Hematopoietic multipotent progenitor cell treated with erythropoietin and hydrocortisone succinate and interleukin-3 and kit ligand, for 4 days (in vitro differentiated cells): ENCODE data around the gene NUDT8.
"Not testable (repeated sequence)": the region's sequence is repeated elsewhere in the genome, so short reads cannot be mapped to it uniquely, and the experiment has no call there.

Source experiments
- DNase-seq: peaks from one replicate; pipeline ENCODE4 v3.0.0-alpha.2; 2015

The NUDT8 gene

DNA sequence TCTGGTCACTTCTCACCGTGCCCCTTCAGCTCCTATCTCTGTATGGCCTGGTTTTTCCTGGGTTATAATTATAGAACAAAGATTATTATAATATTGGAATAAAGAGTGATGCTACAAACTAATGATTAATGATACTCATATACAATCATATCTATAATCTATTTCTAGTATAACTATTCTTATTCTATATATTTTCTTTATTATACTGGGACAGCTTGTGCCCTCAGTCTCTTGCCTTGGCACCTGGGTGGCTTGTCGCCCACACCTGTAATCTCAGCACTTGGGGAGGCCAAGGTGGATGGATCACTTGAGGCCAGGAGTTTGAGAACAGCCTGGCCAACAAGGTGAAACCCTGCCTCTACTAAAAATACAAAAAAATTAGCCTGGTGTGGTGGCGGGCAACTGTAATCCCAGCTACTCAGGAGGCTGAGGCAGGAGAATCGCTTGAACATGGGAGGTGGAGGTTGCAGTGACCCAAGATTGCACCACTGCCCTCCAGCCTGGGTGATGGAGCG lies 30.0 kb upstream of the NUDT8 start:
- DNase-seq, result not testable (repeated sequence)

DNA sequence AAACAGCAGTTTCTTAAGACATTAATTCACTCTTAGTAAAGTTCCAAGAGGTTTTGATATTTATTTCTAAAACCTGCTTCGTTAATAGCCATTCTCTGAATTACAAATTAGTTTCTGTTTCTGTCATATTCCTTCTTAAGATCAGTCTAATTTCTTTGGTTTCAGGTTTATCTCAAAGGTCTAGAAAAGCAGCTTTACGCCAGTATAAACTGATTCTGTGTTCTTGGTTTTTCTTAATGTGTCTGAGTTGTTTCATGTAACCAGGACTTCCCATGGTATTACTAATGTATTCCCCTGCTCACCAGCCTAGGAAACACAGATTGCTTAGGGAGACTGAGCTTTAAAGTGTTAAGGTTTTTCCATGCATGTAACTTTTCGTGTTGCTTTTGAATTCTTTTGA lies 27.6 kb upstream of the NUDT8 start:
- no peak for DNase-seq

DNA sequence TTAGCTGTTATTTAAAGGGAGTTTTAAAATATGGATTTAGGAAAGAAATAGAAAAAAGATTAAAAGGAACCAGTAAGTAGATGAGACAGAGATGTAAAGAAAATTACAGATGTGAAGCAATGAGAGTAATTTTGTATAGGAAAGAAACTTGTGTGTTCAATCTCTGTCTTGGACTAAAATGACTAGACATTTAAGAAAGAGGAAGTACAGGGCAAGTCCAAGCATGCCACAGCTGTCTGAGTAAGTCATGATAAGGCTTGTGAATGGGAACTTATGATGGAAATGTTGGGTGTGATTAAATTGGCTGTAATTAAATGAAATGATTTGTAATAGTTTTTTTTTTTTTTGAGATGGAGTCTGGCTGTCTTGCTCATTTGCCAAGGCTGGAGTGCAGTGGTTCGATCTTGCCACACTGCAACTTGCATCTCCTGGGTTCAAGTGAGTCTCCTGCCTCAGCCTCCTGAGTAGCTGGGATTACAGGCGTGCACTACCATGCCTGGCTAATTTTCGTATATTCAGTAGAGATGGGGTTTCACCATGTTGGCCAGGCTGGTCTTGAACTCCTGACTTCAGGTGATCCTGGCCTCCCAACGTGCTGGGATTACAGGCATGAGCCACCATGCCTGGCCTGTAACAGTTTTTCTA lies 26.7 kb upstream of the NUDT8 start:
- DNase-seq, result peak; percentile 83

DNA sequence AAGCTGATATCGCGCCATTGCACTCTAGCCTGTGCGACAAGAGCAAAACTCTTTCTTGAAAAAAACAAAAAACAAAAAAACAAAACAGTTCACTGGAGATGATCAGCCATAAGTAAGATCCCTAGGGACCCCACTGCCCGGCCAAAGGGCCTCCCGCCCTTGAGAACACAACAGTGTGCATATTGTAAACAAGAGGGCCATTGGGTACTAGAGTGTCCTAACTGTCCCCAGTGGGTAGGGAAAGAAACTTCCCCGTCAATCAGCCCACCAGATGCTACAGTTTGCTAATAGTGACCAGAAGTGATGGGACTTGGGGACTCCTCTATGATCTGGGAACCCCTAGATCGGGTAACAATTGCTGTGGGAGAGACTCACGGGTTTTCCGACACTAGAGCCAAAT lies 24.5 kb upstream of the NUDT8 start:
- no peak for DNase-seq

DNA sequence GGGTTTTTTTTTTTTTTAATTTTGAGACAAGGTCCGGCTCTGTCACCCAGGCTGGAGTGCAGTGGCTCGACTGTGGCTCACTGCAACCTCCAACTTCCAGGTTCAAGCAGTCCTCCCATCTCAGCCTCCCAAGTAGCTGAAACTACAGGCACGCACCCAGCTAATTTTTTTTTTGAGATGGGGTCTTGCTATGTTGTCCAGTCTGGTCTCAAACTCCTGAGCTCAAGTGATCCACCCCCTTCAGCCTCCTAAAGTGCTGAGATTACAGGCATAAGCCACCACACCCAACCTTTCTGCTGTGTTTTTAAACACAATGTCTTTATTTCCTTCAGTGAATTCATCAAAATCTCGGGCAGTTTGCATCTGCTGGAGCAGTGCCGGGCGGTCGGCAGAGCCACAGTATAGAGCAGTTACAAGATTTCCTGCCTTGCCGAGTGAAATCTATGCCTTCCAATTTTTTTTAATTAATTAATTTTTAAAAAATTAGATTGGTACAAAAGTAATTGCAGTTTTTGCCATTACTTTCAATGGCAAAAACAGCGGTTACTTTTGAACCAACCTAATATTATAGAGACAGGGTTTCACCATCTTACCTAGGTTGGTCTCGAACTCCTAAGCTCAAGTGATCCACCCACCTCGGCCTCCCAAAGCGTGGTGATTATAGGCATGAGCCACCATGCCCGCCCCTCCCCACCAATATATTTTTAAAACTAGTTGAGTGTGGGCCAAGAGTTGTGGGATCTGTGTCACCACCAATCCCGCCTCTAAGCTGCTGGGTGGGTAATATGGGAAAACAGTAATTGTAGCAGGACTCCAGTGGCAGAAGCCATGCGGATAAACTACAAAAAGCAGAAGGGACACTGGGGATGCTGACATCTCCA lies 23.5 kb upstream of the NUDT8 start:
- no peak for DNase-seq

DNA sequence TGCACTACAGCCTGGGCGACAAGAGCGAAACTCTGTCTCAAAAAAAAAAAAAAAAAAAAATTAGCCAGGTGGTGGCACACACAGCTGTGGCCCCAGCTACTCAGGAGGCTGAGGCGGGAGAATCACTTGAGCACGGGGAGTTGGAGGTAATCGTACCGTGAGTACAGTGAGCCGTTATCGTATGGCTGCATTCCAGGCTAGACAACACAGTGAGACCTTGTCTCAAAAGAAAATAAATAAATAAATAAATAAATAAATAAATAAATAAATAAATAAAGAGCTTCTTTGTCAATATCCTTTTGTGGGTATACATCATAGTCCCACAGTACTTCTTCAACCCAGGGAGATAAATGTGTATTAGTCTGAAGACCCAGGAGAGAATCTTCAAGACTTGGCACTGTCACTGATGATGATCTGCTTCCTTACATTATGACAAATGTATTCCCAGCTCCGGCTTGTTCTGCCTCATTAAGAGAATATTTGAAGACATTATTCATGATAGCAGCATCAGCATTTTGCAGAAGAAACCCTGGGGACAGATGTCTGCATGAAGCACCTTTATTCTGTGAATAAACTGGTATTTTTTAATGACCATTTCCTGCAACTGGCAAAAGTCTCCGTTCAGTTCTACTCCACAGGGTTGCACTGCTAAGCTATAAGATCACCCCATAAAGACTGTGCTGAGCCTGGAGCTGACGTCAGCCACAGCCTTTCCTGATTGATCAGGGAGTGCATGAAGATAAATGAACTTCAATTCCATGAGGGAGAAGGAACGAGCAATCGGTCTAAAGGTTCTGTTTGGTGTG lies 22.4 kb upstream of the NUDT8 start:
- no peak for DNase-seq

DNA sequence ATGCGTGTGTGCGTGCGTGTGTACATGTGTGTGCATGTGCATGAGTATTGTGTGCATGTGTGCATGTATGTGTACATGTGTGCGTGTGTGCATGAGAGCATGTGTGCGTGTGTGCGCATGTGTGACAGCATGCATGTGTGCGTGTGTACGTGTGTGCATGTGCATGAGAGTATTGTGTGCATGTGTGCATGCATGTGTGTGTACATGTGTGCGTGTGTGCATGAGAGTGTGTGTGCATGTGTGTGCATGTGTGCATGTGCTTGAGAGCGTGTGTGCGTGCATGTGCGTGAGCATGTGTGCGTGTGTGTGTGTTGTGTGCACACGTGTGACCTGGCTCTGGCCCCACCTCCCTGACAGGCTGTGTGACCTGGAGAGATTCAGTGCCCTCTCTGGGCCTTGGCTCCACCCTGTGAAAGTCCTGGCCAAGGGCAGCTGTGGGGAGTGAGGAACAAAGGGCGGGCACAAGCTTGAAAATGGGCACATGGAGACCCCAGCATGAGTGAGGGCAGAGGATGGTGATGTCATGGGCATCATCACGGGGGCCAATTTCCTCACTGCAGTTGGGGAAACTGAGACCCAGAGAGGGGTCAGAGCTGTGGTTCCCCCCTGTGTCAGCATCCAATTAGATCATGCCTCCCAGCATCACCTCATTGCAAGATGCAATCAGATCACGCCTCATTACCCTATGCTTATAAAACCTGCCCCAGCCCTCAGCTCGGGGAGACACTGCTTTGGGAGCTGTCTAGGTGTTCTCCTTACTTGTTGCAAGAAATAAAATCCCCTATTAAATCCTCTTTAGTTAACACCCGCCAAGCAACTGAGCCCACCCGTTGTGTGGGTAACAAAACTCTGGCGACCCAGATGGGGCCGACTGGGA lies 20.1 kb upstream of the NUDT8 start:
- no peak for DNase-seq

DNA sequence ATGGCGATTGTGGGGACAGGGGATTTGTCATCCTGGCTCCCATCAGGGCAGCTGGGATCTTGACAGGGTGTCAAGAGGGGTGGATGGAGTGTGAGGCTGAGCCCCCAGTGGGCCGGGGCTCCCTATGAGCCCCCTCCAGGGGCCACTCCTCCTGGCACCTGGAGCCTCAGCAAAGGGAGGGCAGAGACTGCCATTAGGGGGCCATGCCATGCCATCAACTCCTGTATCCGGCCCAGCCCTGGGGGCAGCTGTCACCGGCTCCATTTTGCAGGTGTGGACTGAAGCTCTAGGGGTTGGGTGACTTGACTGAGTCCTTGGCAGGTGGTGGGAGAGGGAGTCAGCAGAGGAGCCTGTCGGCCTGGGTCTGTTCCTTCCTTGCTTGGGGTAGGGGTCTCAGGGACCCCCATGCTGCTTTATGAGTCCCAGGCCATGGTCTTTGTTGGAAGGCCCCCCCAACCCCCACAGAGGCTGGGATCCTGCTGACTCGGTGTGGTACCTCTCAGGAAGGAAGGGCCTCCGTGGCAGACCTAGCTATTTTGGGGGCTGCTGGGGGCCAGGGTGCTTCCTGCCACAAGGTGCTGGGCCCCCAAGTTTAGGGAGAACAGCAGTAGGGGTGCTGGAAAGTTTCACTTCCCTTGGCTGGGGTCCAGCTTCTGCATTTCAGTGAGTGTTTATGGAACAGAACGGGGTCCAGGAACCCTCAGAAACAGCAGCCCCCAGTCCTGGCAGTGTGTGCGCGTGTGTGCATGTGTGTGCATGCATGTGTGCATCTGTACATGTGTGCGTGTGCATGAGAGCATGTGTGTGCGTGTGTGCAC lies 19.3 kb upstream of the NUDT8 start:
- DNase-seq, result peak; percentile 72

DNA sequence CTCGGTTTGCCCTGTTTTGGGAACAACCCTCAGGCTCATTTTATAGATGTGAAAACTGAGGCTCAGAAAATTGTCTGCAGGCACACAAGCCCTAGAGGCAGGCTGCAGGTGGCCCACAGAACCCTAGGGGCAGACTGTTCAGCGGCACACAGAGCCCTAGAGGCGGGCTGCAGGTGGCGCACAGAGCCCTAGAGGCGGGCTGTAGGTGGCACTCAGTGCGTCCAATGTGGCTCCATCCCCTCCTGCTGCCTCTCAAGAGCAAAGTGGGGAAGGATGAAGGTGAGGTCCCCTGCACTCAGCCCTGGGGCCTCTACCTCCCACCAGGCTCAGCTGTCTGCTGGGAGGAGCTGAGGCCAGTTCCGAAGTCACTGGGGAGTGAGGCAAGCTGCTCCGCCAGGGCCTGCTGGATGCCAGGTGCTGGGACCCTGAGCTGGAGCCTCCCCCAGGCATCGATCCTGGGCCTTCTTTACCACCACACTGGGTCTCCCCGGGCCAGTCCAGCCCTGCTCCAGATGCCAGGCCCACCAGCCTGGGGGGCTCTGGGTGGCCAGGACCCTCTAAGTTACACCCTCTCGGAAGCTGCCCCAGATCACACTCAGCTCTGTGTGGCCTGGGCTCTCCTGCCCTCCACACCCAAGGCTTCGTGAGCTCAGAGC lies 18.5 kb upstream of the NUDT8 start:
- peak; percentile 85 for DNase-seq

DNA sequence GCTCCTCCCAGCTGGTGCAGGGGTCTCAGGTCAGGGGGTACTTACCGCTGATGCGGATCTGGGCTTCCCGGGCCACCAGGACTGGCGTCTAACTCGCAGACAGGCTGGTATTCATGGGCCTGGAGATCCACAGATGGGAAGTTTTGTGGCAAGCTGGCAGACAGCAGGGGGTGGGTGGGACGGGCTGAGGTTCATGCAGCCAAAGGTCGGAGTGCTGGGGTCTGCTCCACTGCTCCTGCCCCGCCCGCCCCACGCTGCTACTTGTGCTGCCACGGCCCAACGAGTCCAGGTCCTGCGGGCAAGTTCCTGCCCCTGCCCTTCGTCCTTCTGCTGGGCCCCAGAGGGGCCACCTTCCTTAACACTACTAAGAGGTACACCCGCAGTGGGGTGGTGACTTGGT lies 17.7 kb upstream of the NUDT8 start:
- no peak for DNase-seq

DNA sequence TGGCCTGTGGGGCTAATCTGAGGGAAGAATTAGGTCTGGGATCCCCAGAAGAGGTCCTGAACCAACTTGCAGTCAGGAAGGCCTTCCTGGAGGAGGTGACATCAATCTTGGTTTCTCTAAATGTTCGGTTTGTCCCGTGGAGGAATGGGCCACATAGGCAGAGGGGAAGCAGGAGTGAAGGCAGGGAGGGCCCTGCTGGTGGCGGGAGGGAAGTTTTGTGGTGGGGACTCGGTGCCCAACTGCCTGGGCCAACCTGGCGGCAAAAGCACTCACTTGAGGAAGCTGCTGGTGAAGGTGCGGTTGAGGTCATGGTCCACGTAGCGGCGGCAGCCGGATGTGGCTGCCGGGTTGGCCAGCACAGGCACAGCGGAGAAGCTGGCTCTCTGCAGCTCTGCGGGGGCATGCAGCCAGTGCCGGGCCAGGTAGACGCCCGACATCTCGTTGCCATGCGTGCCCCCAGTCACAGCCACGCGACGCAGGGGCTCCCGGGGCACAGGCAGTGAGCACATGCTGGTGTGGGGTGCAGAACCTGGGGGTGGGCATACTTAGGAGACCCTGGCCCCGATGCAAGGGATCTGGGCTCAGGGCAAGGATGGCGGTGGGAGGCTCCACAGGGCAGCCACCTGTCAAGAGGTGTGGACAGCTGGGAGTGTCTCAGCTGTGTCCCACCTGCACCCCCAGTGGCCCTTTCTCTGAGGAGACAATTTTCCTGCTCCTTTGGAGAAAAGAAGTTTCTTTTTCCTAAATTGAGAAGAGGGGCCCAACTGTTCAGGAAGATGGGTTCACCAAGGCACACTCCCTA lies 17.0 kb upstream of the NUDT8 start:
- peak; percentile 77 for DNase-seq

DNA sequence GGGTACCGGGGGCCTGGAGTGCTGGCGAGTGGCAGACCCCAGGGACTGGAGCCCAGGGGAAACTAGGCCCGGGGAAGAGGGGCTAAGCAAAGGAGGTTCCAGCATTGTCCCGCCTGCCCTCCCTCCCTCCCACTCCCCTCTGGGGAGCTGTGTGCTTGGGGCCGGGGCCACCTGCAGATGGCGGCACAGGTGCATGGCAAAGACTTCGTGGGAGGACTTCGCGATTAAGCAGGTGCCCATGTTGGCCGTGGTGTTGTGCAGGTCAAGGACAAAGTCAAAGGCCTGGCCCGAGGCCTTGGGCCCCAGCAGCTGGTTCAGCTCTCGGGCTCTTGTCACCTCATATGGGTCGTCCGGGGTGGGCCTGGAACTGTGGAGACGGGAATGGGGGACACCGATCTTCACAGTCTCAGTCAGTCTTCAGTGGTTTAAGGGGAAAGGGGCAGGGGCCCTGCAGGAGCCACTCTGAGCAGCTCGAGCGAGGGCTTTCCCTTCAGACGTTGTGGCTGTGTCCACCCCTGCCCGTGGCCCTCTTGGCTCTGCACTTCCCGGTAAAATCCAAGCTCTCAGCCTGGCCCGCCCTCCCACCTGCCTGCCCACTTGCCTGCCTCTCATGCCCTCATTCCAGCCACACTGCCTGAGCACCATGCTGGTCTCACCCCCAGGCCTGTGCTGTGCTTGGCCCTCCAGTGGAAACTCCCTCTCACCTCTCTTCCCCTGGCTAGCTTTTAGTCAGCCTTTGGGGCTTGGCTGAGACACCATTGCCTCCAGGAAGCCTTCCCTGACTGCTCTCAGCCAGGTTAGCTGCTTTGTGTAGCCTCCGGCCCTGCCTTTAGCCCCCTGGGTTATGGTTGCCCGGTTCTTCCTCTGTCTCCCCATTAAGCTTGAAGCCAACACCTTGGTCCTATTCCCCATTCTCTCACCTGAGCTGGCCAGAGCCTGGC lies 16.1 kb upstream of the NUDT8 start:
- no peak for DNase-seq

DNA sequence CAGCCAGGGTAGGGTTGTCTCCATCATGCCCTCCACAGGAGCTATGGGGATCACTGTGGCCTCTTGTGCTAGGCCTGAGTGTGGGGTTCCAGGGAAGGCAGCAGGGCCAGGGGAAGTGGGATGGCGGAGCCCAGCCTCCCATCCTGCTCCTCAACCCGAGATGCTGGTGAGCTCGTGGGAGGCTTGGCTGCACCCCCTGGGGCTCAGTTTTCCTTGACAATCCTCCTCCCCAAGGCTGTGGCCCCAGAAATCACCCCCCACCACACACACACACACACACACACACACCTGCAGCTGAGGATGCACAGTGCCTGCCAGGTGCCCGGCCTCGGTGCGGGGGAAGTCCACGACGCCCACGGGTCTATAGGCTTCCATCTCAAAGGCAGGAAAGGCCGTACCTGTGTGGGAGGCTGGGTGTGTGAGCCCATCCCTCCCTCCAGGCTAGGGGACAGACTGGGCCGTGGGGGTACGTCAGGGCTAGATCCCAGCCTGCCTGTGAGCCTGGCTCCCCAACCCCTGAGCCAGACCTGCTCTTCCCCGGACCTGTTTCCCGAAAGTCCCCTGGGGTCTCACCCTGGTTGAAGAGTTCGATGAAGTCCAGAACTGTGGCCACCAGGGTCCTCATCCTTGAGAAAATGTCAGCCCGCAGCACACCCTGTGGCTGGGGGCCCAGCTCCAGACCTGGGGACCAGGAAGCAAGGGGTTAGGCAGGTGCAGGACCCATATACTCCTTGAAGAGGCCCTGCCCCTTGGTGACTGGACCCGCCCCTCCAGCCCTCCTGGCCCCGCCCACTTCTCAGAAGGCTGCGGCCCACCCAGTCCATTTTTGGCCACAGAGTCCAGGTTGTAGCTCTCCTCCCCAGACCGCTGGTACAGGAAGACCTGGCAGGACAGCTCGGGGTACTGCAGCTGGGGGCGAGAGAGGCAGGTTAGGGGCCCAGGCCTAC lies 15.0 kb upstream of the NUDT8 start:
- DNase-seq, result no peak

DNA sequence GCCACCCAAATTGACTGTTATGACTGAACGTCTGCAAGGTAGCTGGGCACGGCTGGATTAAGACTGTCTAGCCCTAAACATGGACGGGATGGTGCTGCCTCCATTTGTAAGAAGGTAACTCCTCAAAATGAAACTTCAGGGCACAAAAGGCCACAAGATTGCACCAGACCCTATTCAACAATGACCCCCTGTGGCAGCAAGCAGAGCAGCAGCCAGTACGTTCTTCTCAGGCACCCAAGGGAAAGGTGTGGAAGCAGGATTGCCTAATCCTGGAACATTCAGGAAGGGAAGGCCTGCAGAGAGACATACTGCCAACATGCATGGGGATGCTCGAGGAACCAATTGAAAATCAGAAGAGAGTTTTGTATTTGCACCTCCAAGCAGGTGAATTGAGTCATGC lies 14.3 kb upstream of the NUDT8 start:
- DNase-seq, result peak; percentile 35

DNA sequence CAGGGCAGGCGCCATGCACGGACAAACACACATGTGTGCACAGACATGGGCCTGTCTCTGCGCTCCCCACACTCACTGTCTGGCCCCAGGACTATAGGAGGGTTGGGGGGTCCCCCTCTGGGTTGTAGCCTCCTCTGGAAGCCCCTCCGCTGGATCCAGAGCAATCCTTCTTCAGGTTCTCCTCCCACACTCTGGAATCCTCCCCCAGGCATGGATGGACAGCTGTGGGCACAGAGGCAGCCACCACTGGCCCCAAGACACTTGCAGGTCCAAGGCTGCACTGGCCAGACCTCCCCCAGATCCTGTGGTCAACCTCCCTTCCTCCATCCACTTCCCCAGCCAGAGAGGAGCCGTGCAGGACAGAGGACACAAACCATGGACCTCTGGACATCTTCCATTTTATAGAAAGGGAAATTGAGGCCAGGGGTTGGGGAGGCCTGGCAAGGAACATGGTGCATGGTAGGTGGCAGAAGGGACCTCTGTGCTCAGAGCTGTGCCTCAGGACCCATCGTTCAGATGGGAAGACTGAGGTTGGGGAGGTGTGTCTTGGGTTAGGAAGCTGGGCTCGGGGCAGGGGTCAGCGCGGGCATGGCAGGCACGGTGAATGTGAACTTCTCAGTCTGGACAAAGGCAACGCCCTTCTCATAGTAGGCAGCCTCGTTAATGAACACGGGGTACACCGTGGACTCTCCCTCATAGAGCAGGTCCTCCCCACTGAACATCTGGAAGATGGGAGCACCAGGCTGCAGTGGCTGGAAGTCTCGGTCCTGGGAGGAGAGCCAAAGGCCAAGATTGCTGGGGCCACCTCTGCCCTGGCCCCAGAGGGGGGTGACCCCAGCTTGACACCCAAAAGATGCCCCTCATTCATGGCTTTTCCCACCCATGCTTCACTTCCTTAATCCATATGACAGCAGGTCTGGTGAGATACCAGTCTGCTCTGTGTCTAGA lies 12.7 kb upstream of the NUDT8 start:
- no peak for DNase-seq
